Measurements from ENCODE around the gene CORO2A.
"Not testable (repeated sequence)": the region's sequence is repeated elsewhere in the genome, so short reads cannot be mapped to it uniquely, and the experiment has no call there.

The CORO2A gene

GRCh38 chr9:98191181-98191608, 1.2 kb downstream of the CORO2A start:
- no peak for DNase-seq

DNA sequence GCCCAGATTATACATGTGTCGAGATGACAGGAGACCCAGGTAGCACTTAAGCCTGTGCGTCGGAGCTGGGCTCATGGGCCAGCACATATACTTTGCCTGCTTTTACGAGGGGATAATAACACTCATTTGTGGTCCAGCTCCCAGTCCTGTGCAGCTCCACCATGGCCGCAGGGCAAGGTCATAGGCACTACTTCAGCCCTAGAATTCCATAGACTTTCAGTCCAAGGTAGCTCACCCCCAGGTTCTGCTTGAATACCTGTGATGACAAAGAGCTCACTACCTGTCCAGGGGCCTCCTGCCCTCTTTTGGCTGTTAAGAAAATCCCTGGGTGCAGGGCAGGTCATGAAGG, 1.7 kb downstream of the CORO2A start:
- no peak for DNase-seq

GRCh38 chr9:98189412-98189811, 3.0 kb downstream of the CORO2A start:
- DNase-seq, result no peak

GRCh38 chr9:98187926-98188325, 4.5 kb downstream of the CORO2A start:
- DNase-seq, result no peak

DNA sequence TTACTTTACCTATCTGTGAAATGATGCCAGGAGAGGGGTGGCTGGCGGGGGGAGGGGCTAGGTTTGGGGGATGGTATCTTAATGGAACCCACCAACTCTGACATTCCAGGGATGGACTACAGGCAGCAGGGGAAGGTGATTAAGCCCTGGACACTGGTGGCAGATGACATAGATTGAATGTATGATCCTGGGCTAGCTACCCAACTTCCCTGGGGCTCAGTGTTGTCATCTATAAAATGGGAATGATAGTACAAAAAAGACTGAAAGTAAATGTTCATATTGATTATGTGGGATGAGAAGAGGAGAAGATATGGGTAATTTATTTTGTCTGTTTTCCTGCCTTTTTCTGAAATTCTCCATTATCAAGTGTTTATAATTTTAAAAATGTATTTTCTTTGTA, 6.2 kb downstream of the CORO2A start:
- DNase-seq, result no peak

- no peak for DNase-seq
These were observed 6.7 kb downstream of the CORO2A start for GRCh38 chr9:98185611-98186171.

- no peak for DNase-seq
These were observed 7.3 kb downstream of the CORO2A start for GRCh38 chr9:98185021-98185567.

DNA sequence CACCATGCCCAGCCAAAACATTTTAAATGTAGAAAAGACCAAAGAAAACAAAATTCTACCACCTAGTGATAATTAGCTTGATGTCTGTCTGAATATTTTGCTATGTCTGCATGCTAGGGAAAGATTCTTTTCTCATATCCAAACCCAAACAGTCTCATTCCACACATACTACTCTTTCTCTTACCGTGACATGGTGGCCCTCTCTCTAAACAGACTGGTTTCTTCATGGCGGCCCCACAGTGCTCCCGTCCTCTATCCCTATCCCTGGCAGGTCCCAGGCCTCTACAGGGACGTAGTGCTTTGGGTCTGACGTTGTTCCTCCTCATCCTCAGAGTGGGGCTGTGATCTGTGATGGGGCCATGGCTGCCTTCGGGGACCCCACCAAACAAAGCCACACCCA, 8.1 kb downstream of the CORO2A start:
- DNase-seq, result no peak

DNA sequence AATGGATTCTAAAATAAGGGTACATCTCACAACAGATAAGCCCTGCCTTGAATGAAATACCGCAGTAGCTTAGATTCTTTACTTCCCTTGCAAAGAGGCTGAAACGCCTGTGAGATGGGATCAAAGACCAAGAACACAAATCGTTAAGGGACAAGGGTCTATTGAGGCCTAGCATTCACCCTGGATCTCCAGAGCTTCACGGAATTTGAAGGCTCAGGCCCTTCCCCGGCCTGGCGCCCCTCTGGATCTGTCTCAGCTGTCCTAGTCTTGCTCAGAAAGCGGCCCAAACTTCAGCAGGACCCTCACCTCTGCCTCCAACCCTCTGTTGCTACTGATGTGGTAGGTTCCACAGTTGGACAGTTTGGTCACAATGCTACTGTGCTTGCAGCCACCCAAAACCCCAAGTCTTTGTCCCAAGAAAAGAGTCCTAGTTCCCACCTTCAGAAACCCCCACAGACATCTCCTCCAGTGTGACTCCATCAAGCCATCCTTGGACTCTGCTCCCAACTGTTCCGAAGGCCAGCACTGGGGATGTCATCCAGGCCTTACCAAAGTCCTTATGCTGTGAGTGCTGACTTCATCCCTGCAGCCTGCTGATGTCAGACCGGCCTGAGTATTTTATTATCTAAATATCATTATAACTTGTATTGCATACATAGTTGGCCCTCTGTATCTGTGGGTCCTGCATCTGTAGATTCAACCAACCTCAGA, 9.4 kb downstream of the CORO2A start:
- DNase-seq, result no peak

- no peak for DNase-seq
These were observed 10.2 kb downstream of the CORO2A start for GRCh38 chr9:98182069-98182820.

DNA sequence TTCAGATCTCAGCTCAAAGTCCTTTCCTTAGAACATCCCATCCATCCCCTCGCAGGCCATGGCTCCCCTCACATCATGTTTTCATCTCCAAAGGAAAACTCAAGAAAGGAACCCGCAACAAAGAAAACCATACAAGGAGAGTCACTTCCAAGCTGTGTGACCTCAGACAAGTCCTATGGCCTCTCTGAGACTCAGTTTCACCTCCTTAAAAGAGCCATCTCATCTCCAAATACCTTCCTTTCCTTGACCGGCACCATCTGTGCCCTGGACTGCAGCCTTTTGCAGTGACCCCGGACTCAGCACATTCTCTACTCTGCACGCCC, 10.7 kb downstream of the CORO2A start:
- DNase-seq, result no peak

- DNase-seq, result no peak
These were observed 11.4 kb downstream of the CORO2A start for GRCh38 chr9:98180996-98181395.

GRCh38 chr9:98178874-98179850, 13.3 kb downstream of the CORO2A start:
- no peak for DNase-seq

DNA sequence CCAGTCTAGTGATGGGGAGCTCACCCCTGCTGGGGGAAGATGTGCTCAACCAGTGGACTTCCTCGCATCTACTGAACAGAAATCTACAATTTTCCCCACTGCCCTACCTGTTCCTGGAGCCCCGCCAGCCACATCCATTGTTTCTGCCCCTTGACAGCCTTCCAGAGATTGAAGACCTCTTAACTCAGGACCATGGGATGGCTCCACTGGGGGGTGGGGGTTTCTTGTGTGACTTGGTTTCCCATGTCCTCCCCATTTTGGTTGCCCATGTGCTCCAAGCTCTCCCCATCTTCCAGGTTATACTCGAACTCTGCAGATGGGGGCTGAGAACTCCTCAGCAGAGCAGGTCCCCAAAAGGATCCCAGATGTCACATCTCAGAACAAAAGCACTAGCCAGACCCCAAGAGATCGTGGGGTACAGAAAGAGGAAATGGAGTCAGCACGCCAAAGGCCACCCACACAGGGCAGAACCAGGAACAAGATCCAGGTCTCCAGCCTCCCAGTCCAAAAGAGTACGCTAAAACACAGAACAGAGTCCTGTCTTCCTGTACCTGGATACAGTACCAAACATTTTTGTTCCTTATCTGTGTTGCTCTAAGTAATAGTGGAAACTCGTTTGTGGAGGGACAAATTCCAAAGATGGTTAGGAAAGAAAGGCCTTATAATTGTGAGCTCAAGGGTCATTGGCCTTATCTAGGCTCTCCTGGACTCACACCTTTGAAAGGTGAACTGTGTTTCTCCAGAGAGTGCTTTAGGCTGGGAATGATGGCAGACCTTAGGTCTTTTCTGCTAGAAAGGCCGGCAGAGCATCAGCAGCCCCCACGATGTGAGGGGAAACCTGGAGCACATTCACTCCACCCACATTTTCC, 15.8 kb downstream of the CORO2A start:
- DNase-seq, result no peak

DNA sequence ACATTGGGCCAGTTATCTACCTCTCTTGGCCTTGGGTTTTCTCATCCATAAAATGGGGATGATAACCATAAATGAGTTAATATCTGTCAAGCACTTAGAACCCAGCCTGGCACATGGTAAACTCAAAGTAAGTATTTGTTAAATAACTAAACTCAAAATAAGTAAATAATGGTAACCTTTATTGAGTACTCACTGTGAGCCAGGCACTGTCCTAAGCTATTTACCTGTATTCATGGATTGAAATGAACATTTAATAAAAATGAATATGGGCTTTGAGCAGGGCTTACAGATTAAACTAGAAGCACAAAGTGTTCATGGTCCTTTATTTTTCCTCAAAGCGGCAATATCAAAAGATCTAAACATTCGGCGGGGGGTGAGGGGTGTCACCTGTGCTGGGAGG, 16.7 kb downstream of the CORO2A start:
- no peak for DNase-seq

DNA sequence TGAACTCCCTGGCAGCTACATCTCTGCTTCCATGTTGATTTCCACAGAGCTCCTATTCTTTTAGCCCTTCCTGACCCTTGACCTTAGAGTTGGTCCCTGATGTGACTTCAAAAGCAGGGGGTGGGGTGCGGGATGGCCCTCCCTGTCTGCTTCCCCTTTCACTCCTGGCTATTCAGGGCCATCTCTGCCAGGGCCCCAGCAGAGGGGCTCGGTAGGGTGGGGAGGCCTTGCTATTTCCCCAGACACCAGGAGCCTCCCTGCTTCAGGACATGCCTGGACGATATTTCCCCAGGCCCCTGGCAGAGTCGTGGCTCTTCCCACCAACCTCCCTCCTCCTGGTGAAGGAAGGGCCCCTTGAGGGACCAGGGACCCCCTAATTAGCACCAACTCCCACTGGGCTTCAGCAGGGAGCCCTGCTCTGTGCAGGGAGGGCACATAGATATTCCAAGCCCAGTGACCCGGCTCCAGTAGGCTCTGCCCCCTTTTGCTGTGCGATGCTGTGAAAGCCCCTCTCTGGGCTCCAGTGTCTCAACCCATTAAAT, 17.3 kb downstream of the CORO2A start:
- no peak for DNase-seq

DNA sequence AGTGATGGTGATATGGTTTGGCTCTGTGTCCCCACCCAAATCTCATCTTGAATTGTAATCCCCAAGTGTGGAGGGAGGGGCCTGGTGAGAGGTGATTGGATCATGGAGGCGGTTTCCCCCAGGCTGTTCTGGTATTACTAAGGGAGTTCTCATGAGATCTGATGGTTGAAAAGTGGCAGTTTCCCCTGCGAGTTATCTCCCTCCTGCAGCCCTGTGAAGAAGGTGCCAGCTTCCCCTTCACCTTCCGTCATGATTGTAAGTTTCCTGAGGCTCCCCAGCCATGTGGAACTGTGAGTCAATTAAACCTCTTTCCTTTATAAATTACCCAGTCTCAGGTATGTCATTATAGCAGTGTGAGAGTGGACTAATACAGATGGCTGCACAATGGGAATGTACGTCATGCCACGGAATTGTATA, 17.9 kb downstream of the CORO2A start:
- DNase-seq, result not testable (repeated sequence)

DNA sequence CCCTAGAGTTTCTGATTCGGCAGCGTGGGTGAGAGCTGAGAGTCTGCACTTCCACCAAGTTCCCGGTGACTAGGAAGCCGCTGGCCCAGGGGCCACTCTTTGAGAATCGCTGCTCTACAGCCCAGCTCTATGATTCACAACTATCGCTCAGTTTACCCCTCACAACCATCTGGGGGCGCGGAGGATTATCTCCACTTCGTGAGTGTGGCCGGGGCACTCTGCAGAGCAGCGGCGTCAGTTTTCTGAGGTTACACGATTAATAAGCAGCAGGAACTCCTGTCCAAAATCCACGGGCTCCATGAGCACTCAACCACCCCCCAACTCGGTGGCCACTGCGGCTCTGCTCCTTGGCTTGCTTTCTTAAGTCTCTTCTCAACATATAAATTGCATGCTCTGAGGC, 19.3 kb downstream of the CORO2A start:
- DNase-seq, result no peak

DNA sequence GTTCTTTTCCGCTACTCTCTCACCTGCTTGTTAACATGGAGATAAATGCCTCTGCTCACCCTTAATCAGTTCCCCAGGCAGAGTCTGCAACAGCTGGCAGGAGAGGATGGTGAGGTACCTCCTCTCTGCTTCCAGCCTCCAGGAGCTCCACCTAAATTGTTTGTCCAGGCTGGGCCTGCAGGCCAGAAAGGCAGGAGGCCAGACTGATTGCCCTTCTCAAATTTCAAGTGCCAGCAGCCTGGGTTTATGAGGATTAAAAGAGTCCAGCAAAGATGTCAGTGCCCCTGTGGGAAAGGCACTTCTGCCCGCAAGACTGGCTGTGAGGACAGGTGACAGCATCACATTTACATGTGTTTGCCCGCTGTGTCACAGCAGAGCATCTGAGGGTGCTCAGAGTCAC, 19.8 kb downstream of the CORO2A start:
- no peak for DNase-seq

- DNase-seq, result no peak
These were observed 21.1 kb downstream of the CORO2A start for GRCh38 chr9:98171176-98171925.
